HG02938 (cell line): ENCODE measurements around the gene GNAQ.

ENCODE experiments used
- ATAC-seq: cut with Tn5 transposase; IDR thresholded peaks from one replicate; pipeline ENCODE4 v1.9.1; 2021; ENCODE audit warnings: mild to moderate bottlenecking, moderate library complexity; ENCODE audit not compliant: unreplicated experiment

Gene GNAQ

DNA sequence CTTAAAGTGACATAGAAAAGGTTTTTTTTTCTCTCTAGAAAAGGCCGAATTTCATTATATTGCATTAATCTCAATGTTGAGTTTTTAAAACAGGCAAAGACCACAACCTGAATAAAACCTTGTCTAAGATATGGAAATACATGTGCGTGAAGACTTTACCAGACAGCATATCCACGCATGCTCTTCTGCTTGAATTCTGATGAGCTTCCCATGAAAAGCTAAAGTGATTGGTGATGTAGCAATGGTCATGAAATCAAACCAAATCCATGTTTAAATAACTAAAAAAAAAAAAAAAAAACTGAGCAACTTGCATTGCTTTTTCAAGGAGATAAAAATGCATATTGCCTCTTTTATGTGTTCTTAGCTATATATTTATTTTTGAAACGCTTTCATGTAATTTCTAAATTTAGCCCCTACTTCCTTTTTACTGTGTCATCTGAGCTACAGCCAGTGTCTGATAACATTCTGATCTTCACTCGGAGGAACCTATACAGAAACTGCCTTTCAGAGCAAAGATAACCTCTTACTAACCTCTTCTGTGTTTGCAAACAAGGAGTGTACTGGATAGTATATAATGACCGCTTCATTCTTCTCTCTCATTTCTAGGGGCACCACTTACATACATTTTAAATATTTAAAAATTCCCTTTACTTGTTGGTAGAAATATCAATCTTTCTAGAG lies 204.4 kb downstream of the GNAQ start:
- ATAC-seq: no peak

DNA sequence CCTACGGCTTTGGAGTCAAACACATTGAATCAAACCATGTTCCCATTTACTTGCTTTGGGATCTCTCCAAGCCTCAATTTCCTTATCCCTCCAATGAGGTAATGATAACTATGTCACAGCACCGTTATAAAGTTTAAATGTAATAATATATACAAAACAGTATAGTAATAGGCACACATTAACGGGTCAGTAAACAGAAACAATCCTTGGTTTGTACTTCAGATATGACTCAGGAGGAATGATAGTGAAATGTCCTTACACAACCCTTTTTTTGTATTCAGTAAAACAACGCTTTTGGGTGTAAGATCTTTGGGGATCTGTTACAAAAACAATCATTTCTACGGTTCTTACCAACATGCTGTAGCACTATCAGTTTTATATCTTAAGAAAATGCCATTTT lies 205.0 kb downstream of the GNAQ start:
- no peak for ATAC-seq

DNA sequence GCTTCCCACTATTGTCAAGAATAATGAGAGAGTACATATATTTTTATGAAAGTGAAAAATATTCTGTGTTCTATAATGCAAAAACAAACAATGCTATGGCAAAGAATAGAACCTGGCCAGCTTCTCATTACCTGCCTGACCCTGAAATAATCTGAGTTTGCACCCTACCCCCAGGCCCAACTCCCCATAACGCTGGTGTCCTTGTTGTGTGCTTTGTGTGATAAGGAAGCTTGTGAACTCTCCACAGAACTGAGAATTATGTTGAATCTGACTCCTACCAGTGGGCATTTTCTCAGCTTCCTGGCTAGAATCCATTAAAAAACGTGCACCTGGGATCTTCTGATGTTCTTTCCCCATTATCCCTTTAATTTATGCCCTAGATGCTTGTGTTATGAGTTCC lies 205.5 kb downstream of the GNAQ start:
- ATAC-seq: no peak

DNA sequence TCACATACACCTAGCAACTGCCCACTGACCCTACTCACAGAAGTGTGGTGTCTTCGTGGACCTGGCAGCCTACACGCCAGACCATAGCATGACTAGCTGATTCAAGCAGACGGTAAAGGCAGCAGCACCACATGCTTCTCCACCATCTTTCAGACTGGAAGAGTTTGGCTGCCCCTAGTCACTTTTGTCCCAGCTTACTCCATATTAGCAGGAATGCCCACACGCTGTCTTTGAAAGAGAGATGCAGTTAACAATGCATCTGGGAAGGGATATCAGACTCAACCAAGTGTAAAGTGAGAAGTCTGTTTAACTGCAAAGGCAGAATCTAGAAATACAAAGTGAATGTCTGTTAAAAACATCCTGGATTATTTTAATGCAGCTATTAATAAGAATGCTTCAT lies 206.2 kb downstream of the GNAQ start:
- ATAC-seq: no peak

DNA sequence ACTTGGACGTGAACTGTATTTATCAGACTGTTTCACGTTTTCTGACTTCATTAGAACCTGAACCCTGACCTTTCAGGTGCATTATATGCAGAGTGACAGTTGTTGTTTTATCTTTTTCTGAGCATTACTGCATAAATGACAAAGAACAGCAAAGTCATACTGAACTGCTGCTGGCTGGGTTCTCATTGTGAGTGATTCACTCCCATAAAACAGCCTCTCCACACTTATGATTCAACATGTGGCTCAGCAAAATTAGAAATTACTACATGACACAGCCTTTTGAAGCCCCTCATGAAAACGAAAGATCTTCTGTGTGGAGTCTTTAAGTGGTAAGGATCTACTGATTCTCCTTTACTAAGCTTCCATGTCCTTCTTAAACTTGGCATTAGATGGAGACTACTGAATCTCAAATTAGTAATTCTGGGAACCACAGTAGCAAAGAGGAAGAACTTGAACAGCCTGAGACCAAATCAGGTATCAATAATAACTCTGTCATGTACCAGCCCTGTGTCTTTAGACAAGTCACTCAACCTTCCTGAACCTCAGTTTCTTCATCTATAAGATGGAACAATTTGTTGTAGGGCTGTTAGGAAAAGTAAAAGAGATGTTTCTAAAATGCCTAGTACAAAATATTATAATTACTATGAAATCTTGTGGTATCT lies 211.2 kb downstream of the GNAQ start:
- no peak for ATAC-seq

DNA sequence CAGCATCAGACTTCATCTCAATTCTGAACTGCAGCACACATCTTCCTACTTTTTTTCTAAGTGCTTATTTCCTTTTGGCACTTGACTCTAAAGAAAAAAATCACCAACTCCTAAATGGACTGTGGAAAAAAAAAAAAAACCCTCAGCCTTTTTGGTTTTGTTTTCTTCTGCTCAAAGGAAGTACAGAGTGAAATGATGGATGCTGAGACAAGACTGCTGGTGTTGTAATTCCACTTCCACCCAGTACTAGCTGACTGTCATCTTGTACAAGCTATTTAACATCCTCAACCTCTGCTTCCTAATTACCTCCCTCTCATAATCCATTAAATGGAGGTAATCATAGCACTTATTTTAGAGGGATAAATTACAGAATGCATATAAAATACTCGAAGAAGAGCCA lies 212.0 kb downstream of the GNAQ start:
- ATAC-seq: no peak

DNA sequence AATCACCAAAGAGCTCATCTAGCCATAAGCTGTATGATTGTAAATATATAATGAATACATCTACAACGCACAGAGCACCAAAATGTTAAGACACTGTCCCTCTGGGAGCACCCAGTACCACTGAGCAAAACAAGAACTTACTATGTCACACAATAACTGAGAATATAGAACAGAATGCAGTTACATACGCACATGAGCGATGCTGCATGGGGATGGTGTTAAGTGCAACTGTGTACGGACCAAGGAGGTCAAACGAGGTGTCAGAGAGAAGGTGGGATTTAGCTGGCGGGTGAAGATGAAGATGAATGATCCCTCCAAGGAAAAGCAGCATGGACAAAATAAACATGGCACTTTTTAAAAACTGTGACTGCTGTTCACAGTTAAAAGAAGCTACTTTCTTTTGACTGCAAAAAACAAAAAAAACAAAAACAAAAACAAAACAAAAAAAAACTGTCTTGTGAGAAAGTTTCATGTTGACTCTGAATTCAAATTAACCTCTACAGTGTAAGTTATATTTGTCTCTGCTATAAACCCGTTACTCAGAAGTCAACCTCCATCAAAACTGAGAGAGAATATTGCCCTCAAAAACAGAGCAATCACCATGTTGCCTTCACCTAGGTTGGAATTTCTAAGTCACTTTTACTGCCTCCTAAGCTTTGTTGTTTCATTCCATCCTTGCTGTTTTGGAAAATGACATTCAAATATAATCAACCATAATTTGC lies 213.9 kb downstream of the GNAQ start:
- ATAC-seq: no peak

DNA sequence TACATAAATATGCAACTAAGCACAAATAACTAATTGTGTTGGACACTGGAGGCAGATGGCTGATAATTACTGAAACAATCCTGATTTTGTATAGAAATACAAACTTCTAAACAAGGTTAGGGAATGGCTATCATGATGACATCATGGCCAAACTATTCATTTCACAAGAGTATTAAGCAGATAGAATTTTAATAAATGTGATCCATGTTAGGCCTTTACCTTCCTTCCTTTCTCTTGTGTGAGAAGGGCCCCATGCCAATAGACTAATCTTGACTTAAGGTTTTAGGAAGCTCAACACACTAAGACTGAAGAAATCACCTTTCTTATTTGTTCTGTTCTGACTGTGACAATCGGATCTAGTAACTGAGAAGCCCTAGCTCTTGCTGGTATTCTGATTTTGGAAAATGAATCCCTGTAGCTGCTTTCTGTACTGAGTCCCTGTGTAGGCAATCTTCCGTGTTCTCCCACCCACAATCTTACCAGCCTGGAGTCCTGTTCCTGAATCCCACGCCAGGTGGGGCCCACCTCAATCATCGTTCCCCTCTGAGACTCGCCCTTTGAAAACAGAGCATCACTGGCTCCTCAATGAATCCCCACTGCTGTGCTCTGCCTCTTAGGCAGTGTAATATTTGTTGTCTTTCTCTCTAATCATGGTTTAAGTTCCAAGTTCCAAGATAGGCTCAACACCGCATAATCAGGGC lies 214.8 kb downstream of the GNAQ start:
- ATAC-seq: no peak

DNA sequence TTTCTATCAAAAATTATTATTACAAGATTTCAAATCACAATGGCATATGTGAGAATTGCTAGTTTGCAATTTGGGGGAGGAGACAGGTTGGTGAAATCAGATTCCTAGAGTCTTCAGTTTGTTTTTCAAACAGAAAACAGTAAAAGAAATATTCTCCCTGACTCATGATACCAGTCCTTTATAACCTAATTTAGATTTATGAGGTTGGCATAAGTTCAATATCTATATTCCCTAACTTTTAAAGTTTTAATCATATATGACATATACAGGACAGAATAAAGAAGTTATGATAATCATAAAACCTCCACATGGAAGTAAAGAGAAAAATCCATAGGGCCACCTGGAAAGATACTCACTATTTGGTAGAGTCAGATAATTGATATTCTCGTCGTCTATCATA lies 216.4 kb downstream of the GNAQ start:
- ATAC-seq: no peak

DNA sequence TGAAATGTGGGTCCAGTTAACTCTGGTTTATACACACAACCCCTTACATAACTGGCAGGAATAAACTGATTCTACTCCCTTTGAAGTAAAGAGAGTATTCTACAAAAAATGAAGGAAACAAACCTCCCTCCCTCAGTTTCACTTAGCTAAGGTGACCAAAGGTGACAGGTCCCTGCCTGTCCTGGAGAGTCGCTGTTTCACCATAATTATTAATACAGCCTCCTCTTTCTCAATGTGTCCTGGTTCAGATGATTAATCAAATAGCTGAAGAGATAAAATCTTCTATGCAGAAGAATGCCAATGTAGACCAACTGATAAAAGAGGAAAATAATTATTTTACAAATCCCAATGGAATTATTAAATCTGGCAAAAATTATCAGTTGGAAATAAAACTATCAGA lies 219.8 kb downstream of the GNAQ start:
- no peak for ATAC-seq

DNA sequence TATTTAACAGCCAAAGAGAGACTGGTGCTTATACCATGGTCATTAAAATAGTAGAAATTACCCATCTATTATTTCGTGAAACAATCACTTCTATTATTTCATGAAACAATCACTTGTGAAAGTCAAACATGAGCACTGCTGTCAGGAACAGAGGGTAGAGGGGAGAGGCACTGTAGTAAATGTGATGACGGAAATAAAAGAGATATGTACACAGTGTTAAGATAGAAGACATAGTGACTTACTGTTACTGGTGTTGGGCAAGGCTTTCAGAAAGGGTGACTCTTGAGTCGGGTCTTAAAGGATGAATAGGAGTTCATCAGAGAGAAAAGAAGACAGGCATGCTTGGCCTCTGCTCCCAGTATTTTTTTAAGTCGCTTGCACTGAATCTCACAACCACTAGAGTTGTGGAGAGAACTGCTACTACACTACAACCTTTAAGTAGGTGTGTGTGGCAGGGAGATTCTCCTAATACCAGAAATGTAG lies 220.9 kb downstream of the GNAQ start:
- no peak for ATAC-seq

DNA sequence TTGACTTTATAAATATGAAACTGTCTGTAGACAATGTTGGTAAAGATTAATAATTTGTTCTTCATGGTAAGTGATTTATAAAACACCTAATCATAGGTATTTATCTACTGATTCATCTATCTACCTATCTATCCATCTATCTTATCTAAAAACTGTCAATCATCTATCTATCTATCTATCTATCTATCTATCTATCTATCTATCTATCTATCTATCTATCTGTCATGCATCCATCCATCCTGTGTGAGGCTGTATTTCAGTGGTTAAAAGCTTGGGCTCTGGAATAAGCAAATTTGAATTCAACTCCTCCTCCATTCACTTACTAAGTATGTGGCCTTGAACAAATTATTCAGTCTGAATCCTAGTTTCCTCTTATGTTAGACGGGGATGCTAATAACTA lies 221.6 kb downstream of the GNAQ start:
- no peak for ATAC-seq

DNA sequence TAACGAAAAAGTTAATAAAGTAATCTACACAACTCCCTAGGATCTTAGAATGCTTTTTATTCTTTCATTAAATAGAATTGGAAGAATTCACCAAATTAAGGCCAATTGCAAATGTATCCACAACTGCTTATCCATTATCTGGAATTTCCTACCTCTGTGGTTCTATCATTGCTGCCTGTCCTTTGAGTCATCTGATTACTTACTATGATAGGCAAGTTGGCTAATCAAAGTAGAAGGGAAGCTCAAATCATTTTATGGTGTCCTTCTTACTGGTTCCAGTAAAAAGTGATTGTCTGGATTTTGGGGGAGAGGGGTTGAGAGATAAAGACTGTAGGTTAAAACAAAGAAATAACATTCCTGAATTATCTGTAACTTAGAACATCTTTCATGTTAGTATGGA lies 222.1 kb downstream of the GNAQ start:
- no peak for ATAC-seq

DNA sequence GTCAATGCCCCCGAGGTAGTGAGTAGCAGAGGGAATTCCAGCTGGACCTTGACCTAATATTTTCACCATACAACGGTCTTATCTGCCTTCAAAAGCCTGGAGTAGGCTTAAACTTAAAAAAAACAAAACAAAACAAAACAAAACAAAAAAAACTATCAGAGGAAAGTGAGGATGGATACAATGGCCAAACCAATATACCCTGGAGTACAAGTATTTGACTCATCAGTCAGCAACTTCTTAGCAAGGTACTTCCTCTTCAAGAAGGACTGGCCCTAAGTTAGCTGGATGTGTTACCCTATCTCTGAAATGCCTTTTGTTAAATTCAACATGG lies 222.9 kb downstream of the GNAQ start:
- ATAC-seq: no peak

DNA sequence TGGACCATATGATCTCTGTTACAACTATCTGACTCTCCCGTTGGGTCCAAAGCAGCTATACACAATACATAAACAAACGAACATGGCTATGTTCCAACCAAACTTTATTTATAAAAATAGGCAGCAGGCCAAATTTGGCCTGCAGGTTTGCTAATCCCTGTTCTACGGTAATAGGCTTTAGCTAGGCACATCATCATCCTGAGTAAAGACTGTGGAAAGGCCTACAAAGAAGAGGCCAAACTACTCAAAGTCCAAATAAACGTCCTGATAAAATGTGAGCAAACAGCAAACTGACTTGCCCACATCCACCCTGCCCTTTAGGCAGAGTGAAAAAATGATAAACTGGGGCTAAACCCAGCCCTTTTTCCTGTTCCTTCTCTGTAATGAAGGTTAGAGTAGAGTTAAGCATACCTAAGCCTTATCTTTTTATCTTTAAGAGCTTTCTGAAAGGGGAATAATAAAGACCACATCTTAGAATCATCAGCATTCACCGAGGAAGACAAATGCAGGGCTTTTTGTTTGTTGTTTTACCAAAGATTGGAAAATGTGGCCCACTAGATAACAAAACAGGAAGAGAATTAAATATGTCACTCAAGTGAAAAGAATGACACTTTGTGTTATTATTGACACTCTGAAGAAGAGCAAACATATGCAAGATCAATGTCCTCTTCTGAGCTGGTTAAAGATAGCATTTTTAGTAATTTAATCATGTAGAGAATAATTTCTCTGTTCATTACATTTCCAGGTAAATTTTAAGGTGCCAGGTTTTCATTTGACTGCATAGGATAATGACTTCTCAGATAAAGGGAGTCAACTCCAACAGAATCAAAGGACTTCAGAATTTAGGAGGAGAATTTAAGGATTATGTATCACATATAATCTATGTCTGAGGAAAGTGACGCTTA lies 223.5 kb downstream of the GNAQ start:
- ATAC-seq: no peak

DNA sequence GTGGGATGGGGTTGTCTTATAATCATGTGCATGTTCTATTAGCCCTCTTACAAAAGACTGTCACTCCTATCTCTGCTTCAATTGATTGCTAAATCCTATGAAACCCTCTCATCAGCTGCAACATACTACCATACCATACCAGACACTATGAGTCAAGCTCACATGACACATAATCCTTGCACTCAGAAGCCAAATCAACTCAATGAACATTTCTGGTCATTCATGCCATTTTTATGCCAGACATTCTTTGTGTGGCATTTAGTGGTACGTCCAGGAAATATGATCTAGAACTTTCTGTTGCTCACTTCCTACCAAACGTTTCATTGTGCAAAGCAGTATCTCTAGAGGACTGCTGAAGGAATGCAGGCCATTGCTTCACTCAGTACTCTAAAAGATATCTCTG lies 224.3 kb downstream of the GNAQ start:
- no peak for ATAC-seq

DNA sequence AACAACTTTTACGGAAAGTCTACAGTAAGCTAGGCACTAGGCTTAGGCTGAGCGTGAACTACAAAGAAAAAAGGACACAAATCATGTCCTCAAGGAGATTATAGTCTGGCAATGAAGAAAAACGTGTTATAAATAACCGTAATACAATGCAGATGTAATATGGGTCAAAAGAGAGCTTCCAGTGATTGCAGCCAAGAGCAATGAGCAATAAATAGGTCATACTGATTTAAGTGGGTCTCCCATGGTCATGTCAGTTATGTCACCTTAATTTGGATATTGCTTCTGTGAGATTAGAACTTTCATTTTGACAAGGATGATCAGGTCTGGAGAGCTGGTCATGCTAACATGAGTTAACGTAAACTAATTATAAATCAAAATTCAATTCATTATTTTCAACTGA lies 224.9 kb downstream of the GNAQ start:
- ATAC-seq: no peak

DNA sequence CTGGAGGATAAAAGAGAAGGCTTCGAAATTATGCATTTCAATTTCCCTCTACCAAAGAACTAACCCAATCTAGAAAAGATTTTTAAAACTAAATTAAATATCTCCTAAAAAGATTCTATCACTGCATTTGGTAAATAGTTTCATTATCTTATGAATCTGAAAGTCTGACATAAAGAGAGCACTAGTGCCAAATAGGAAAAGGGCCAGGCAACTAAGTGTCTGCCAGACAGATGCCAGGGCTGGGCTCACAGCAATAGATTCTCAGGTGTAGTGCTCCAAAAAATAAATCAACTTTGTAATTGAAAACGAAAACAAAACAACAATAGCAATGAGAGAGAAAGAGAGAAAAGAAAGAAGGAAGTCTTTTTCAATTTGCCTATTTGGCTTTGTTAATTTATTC lies 225.8 kb downstream of the GNAQ start:
- ATAC-seq: no peak

DNA sequence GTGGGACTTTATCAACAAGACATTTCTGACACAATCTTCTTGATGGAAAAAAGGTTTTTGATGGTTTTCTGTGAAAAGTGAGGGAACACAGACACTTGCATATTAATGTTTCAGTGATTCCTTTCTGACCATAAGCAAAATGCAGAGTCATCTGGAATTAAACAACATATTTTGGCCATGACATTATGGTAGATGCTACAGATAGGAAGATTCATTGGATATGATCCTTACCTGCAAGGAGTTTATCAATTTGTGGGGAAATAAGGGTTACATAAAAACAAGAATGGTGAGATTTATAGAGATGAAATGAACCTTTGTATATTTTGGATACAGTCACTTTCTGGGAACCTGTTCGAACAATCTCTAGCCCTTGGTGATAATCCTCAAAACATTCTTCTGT lies 228.2 kb downstream of the GNAQ start:
- ATAC-seq: no peak

DNA sequence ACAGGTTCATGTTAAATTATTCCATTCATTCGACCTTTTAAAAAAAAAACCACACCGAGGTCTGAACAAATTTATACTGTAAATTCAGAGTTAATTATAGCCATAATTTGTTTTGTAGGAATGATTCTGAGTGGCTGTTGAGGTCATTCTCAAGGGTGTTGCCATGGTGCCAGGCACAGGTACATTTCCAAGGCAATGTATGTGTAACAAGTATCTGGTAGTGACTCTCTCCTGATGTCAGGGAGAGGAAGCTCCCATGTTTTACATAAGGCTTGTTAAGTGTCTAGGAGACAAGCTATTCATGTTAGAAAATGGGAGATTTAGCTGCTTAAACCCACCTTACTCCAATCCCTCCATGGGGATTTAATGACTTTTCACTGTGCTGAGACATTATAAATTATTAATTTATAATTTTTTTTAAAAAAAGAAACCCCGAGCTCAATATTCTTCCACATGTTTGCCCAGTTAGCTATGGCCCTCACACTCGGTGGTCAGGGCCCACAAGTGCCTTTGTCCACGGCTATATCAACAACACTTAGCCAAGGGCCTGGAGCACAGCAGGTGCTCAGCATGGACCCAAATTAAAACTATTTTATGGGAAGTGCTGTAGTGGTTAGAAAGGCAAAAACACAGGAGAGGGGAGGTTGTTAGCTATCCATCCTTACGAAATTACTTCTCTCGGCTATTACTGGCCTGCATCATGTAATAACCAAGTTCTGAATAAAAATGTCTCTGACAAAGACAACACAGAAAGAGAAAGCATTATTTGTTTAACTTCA lies 228.9 kb downstream of the GNAQ start:
- ATAC-seq: no peak
